ENCODE measurements around the gene MIDN.
"Not testable (repeated sequence)": the region's sequence is repeated elsewhere in the genome, so short reads cannot be mapped to it uniquely, and the experiment has no call there.

Gene MIDN

DNA sequence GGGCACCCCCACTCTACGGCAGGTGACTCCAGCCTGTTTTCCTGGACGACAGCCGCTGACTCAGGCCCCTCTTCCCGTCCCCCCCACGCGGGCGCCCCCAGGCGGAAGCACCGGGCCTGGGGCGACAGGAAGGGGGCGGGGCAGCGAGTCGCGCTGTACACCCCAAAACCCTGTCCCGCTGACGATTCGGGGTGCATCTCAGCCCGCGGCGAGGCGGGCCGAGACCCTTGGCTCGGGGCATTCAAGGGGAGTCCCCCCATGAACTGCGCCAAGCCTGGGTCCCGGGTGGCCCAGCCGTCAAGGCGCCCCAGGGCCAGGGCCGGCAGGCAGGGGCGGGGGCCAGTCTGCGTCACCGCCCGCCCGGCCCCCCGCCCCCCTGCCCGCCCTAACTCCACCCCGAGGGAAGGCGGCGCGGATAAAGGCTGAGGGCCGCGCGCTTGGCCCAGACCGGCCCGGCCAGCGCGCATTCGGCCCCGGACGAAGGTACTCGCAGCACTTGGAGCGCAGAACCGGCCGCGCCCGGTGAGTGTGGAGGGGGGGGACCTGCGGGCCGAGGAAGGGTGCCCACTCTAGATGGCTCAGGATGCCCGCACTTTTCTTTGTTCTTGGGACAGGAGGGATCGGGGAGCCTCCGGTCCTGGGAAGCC, at the start of gene MIDN:
MIDN (plus strand) TSS at position 445 of the 647 bp plus-strand sequence. CDS start 1,714 bp downstream, outside the sequence.
- FAIRE-seq = no peak

DNA sequence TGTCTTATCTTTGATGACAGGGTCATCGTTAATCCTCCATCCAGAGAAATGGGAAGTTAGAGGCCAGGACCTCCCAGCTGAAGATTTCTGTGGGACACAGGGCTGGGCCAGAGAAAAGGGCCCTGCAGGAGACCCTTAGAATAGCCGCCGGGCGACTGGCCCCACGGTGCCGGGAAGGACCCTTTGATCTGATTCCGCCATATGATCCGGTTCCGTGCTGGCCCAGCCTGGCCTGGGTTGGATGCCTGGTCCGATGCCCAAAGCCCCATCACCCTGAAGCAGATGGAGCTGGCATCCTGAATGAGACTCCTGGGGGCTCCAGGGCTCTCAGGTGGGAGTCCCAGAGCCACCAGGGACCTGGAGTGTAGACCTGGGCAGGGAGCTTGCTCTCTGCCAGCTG, 48.9 kb upstream of the MIDN start:
- FAIRE-seq = no peak

DNA sequence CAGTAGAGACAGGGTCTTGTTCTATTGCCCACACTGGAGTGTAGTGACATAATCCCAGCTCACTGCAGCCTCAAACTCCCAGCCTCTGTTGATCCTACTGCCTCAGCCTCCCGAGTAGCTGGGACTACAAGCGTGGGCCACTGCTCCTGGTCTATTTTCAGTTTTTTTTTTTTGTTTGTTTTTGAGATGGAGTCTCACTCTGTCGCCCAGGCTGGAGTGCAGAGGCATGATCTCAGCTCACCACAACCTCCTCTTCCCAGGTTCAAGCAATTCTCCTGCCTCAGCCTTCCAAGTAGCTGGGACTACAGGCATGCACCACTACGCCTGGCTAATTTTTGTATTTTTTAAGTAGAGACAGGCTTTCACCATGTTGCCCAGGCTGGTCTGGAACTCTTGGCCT, 47.8 kb upstream of the MIDN start:
- not testable (repeated sequence) for FAIRE-seq

DNA sequence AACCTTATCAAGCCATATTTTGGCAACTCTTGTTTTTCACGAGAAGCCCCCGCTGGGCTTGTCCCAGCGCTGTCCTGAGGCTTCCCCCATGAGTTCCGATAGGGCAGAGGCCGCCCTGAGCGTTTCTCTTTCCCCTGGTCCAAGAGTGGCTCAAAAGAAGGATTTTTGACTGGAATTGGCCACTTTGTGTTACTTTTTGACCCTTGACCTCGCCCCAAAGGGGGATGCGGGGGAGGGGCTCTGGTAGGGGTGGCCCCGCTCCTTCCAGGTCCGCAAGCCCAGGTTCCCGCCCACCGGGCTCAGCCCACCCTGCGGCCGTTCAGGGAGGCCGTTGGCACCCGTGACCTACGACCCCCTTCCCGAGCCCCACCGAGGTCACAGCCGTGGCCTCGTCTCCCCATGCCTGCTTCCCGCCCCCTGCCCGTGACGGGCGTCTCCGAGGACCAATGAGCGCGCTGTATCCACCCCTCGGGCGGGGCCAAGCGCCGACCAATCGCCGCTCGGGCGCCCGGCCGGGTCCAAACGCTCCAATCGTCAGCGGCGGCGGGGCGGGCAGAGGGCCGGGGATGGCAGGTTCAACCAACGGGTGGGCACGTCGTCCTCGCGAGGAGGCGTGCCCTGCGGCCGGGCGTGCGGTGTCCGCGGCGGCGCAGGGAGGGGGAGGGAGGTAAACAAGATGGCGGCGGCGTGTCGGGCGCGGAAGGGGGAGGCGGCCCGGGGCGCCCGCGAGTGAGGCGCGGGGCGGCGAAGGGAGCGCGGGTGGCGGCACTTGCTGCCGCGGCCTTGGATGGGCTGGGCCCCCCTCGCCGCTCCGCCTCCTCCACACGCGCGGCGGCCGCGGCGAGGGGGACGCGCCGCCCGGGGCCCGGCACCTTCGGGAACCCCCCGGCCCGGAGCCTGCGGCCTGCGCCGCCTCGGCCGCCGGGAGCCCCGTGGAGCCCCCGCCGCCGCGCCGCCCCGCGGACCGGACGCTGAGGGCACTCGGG, 43.0 kb upstream of the MIDN start, which contains the start of gene STK11:
STK11 (plus strand) TSS at position 665 of the 986 bp plus-strand sequence. CDS start 1,136 bp downstream, outside the sequence.
- FAIRE-seq = no peak

DNA sequence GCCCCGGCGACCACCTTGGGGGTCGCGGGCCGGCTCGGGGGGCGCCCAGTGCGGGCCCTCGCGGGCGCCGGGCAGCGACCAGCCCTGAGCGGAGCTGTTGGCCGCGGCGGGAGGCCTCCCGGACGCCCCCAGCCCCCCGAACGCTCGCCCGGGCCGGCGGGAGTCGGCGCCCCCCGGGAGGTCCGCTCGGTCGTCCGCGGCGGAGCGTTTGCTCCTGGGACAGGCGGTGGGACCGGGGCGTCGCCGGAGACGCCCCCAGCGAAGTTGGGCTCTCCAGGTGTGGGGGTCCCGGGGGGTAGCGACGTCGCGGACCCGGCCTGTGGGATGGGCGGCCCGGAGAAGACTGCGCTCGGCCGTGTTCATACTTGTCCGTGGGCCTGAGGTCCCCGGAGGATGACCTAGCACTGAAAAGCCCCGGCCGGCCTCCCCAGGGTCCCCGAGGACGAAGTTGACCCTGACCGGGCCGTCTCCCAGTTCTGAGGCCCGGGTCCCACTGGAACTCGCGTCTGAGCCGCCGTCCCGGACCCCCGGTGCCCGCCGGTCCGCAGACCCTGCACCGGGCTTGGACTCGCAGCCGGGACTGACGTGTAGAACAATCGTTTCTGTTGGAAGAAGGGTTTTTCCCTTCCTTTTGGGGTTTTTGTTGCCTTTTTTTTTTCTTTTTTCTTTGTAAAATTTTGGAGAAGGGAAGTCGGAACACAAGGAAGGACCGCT, 42.1 kb upstream of the MIDN start:
- no peak for FAIRE-seq

DNA sequence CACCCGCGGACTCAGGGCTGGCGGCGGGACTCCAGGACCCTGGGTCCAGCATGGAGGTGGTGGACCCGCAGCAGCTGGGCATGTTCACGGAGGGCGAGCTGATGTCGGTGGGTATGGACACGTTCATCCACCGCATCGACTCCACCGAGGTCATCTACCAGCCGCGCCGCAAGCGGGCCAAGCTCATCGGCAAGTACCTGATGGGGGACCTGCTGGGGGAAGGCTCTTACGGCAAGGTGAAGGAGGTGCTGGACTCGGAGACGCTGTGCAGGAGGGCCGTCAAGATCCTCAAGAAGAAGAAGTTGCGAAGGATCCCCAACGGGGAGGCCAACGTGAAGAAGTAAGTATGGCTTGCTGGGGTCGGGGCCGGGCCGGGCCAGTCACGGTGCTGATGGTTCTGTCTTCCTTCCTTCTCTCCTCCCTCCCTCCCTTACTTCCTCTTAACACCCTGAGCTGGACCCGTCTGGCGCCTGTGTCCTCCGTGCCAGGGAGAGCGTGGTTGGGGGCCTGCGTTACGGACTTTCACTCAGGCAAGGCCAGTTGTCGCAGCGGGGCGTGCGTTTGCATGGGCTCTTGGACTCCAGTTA, 41.4 kb upstream of the MIDN start:
- FAIRE-seq = no peak

DNA sequence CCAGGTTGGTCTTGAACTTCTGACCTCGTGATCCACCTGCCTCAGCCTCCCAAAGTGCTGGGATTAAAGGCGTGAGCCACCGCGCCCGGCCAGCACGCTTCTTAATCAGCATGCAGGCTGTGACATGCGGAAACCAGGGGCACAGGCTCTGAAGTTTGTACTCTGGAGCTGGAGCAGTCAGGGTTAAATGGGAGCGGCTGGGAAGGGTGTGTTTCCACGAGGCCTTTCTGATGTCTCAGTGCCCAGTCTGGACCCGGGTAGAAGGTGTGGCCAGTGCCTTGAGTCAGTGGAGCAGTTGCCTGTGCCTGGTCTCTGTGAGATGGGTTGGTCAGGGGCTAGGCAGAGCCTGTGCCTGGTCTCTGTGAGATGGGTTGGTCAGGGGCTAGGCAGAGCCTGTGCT, 39.6 kb upstream of the MIDN start:
- FAIRE-seq = not testable (repeated sequence)

DNA sequence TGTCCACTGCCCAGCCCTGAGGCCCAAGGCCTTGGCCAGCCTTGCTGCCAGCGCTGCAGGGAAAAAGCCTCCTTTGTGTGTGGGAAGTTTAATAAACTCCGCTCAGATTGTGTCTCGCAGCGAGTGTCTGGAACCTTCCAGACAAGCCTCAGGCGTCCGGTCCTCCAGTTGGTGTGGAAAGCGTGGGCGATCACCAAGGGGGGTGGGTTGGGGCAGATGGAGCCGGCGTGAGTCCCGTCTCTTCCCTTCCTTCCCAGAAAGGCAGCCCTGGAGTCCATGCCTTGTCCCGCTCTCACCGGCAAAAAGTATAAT, 38.2 kb upstream of the MIDN start:
- no peak for FAIRE-seq

DNA sequence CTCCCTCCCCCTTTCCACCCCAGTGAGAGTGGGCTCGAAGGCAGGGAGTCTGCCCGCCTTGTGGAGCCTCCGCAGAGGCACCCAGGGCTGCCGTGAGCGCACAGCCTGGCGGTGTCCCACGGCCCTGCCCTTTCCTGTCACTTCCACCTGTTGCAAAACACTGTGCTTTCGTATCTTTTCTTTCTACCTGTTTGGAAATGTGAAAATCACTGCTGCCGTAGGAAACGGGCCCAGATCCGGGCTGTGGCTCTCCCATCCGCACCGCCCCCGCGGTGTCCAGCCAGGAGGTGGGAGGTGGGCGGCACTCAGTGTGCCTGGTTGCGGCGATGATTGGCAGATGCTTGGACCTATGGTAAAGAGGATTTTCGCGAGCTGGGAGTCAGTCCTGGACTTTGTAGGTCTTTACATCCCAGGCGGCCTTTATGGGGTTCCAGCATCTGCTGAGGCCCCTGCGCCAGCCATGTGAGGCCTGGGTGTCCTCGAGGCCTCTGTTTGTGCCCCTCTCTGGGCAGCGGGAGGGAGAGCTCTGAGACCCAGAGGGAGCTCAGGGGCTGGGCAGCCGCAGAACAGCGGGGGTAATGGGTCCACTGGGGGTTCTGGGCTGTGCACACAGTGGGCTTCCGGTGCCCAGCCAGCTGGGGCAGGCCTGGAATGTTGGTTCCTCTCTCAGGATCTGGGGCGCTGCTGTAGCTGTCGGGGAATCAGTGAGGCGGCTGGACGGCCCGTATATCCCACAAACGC, 36.7 kb upstream of the MIDN start:
- FAIRE-seq = no peak

DNA sequence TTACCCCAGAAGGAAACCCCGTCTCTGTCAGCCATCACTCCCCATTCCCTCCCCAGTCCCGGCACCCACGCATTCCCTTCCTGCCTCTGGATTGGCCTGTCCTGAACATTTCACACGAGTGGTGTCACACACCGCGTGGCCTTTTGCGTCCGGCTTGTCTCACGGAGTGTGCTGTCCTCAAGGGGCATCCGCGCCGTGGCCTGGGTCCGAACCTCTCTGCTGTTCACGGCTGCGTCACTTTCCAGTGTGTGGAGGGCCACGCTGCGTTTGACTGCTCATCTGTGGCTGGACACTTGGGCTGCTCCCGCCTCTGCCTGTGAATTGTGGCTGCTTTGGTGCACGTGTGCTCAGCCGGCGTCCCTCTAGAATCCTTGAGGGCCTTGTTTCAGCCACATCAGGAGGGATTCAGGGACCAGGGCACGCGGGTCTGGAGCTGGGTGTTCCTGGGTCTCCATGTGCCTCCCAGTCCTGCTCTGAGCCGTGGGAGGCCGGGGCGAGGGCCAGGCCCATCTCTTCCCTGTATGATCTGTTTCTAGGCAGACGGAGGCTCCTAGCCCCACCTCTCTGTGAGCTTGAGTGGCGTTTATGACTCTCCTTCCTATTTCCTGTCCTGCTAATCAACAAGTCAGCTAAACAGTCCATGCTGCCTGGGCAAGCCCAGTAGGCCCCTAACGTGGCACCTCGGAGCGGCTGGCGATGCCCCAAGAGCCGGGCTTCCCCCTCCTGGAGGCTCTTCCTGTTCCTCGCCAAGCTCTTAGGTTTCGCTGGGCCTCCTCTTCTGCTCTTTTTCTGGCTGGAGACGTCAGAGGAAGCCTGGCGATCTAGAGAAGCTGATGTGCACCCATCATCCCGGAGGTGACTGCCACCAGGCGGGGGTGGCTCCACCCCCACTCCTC, 34.7 kb upstream of the MIDN start:
- FAIRE-seq = no peak

DNA sequence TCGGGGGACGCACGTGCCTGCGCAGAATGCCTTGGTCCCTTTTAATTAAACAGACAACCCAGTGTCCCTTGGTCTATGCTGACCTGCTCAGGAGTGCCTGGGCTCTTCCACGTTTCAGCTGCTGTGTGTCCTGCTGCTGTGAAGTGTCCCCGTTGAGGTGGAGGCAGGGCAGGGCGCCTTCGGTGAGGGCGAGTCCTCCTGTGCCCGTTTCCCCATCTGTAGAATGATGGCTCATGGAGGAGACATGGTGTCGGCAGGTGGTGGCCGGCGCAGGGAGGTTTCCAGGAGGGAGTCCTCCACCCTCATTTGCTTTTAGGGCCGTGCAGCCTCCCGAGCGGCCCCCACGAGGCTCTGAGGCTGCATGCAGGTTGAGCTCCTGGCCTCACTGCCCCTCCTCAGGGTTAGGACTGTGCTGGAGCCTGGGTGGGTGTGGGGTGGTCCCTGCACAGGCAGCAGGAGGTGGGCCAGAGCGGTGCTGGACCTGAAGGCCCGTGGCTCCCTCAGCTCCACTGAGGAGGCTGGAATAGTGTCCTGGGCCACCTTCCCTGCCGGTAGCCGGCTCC, 34.0 kb upstream of the MIDN start:
- FAIRE-seq = no peak

DNA sequence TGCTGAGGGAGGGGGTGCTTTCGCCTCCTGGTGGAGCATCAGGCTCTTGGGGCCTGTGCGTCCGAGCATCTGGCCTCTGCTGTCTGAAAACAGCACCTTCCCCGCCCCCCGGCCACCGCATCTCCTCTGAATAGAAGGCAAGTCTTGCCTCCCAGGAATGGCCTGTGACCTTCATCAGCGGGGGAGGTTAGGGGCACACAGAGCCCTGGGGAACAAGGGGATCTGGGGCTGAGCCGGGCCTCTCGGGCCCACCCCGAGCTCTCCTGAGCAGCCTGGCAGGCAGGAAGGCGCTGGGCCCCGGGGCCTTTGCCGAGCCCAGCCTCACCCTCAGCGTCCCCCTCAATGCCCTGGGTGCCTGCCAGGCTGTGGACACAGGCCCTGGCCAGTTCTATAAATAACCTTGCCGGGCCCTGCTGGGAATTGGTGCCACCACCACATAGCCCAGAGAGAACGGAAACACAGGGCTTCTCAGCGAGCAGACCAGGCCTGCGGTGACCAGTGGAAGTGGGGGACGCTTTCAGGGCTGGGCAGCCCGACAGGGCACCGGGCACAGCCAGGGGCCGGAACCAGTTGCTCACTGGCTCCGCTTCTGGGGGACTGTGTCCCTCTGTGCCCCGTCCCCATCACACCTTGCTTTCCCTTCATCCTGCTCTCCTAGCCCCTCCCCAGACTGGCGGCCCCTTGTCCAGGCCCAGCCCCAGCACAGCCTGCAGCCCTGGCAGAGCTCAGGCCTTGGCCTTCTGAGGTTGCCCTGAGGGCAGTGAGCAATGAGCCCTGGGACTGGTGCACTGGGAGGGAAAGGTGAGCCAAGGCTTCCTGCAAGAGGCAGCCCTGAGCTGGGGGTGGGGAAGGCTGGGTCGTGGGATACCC, 33.3 kb upstream of the MIDN start:
- no peak for FAIRE-seq

DNA sequence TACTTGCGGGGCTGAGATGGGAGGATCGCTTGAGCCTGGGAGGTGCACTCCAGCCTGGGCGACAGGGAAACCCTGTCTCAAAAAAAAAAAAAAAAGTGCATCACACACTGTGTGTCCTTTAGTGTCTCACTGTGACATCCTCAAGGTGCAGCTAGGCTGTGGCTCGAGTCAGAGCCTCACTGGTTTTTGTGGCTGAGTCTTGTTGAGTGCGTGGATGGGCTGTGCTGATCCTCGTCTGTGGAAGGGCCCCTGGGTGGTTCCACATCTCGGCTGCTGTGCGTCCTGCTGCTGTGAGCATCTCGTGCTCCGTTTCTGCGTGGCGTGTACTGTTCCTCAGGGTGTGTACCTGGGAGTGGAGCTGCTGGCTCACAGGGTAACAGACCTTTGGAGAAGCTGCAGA, 31.6 kb upstream of the MIDN start:
- no peak for FAIRE-seq

DNA sequence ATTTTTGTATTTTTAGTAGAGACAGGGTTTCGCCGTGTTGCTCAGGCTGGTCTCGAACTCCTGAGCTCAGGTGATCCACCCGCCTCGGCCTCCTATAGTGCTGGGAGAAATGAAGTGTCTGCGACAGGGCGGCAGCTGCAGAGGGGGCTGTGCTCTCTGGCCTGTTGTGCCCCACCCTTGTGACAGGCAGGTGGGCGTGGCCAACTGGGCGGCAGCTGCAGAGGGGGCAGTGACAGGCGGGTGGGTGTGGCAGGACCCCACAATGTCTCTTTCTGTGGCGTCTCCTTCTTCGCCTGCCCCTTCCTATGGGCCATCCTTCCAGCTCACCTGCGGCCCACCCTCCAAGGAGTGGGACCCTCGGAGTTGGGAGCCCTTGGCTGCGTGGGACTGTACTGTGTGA, 31.0 kb upstream of the MIDN start:
- no peak for FAIRE-seq

DNA sequence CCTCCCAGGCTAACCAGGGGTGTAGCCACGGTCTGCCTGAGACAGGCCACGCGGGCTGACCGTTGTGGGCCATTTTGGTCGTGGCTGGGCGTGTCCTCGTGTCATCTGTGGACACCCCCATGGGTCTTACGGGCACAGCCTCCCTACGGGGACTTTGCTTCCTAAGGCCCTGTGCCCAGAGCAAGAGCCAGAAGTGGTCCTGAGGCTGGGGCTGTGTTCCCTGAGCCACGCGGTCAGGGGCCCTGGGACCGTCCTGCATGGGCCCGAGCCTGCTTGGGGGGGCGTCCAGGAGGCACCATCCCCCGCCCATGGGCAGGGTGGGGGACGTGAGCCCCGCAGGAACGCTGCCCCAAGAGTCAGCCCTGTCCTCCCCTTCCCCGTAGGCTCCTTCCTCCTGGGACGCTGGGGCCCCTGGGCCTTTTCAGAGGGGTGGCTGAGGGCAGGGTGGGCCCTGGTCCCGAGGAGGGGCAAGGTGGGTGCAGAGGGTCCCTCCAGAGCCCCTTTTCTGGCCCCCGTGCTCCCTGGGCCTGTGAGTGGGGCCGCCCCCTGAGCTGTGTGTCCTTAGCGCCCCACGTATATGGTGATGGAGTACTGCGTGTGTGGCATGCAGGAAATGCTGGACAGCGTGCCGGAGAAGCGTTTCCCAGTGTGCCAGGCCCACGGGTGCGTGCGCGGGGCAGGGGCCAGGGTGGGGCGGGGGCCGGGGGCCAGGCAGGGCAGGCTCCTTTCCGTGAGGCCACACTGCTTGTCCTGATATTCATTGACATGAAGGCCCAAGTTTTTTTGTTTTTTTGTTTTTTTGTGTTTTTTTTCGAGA, 29.4 kb upstream of the MIDN start:
- FAIRE-seq = no peak

DNA sequence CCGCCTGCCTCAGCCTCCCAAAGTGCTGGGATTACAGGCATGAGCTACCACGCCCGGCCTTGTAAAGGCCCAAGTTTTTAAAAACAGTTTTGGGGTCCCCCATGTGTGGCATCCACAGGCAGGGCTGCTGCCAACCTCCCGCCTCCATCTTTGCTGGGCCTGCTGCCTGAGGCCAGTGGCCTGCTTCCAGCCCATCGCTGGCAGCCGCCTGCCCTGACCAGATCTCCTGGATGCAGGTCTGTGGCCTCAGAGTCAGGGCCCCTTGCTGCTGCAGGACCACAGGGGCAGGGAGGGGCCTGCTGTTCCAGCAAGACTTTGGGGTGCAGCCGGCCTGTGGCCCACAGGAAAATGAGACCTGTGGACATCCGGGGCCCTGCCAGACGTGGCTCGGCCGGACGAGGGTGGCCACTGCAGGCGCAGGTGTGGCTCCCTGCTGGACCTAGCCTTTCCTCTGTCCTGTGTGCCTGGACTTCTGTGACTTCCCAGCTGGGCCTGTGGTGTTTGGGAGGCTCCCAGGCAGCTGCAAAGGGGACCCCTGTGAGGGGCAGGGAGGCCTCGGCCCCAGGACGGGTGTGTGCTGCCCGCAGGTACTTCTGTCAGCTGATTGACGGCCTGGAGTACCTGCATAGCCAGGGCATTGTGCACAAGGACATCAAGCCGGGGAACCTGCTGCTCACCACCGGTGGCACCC, 28.5 kb upstream of the MIDN start:
- FAIRE-seq = no peak

DNA sequence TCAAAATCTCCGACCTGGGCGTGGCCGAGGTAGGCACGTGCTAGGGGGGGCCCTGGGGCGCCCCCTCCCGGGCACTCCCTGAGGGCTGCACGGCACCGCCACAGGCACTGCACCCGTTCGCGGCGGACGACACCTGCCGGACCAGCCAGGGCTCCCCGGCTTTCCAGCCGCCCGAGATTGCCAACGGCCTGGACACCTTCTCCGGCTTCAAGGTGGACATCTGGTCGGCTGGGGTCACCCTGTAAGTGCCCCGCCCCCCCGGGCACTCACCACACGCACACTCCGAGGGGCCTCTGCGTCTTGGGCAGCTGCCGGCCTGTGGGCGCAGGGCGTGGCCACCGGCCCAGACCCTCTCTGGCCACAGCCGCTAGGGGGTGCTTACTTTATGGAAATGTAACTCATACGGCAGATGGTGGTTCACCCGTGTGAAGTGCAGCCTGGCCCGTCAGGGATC, 27.9 kb upstream of the MIDN start:
- FAIRE-seq = no peak

All from endometrium (tissue), 2 donors.